ENCODE measurements around the gene BTBD9.
A peak's percentile ranks its signal among the peaks of the same experiment; 100 is the strongest.

Gene BTBD9

GRCh38 chr6:38639498-38640215 lies at the start of gene BTBD9:
TSS of gene BTBD9 (minus strand) at chr6:38639929.
- DNase-seq (ENCODE audit: low read depth): peak; percentile 35

- no peak for DNase-seq (ENCODE audit: low read depth)
These were observed 48.9 kb upstream of the BTBD9 start for GRCh38 chr6:38688579-38689087.

DNA sequence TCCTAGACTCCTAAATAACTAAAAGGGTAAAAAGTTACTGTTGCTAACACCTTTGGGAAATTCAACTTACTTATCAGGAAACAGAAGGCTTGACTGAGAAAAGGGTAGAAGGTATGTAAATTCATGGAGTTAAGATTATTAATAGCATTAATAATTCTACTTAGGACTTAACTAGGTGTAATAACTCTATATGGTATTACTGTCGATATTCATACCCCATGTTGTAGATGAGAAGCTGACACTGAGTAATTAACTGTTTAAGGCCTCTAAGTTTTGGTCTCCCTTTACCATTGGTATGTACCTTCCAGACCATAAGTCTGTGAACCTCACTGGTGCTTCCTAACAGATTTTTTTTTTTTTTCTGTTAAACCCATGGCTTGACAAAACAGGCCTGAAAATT lies 47.8 kb upstream of the BTBD9 start:
- DNase-seq (ENCODE audit: low read depth): no peak

- no peak for DNase-seq (ENCODE audit: low read depth)
These were observed 47.3 kb upstream of the BTBD9 start for GRCh38 chr6:38687043-38687353.

DNA sequence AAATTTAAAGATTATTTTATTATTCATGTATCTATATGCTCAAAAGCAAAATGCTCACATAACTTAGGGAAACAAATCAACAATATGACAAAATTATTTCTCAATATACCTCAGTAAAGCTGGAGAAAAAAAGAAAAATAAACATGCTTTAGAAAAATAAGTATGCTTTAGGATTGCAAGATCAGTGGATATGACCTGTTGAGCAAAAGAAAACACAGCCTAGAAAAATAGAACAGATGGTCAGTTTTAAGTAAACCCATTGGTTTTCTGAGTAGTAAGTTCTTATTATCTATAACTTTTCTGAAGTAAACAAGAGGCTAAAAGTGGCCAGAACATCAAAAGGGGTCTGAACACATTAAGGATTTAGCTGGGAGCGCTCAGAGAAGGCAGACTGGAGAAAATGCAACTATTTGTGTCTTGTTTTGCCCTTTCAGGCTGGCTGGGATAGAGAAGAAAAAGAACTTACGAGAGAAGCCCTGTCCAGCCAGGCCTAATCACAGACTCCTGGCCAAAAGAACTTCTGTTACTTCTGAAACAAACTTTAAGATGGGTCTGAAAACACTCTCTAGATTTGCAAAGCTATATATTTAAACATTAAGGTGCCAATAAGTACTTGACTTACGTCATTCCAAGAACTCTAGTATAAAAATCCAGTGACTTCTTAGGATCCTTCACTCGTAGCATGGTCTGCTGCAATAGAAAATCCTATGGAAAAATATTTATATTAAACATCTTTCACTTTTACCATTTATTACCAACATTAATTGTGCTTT lies 46.7 kb upstream of the BTBD9 start:
- DNase-seq (ENCODE audit: low read depth): no peak

DNA sequence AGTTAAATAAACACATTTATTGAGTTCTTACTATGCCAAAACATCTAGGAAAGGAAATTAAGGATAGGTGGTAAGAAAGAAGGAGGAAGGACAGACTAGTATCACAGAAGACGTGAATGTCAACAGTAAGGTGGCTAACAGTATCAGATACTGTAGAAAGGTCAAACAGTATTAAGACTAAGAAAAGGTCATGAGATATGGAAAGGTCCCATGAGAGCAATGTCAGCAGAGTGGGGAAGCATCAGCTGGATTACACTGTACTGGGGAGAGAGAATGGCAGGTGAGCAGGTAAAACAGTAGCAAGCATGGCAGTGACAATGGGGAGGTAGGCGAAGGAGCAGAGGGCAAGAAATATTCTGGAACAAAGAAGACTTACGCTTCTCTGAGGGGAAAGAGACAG lies 45.2 kb upstream of the BTBD9 start:
- no peak for DNase-seq (ENCODE audit: low read depth)

DNA sequence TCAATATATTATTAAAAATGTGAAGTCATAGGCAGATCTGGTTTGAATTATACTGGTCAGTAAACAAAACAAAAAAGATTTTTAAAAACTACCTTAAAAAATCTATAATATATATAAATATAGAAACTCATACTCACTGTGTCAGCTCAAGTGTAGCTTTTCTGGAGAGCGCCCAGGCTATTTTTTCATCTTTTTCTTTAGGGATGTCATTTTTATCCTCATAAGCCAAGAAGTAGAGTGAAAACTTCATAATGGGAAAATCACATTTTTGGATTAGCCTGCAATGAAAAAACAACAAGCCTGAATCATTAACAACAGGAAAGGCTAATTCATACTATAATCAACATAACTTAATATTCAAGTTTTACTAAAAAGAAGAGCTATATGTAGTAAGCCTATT lies 44.5 kb upstream of the BTBD9 start:
- DNase-seq (ENCODE audit: low read depth): no peak

GRCh38 chr6:38681850-38682249 lies 42.1 kb upstream of the BTBD9 start:
- no peak for DNase-seq (ENCODE audit: low read depth)

- no peak for DNase-seq (ENCODE audit: low read depth)
These were observed 39.9 kb upstream of the BTBD9 start for GRCh38 chr6:38679668-38680067.

DNA sequence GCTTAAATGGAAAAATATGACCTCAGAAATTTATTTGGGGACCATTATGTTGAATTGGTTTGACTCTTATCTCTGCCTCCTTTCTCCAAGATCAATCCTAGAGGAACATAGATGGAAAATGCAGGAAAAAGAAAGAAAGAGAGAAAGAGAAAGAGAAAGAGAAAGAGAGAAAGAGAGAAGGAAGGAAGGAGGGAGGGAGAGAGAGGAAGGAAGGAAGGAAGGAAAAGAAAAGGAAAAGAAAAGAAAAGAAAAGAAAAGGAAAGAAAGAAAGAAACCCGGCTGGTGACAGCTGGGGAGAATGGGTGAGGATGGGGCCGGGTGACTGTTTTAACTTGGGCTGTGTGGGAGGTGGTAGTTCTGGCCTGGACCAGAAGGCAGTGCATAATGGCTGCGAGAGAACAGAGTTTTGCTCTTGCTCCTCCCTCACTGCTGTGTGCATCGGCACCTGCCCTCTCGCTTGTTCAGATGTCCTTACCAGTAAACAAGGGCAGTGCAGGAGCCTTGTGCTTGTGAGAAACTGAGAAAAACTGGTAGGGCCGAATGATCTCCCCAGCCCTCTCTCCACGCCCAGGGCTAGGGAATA lies 38.5 kb upstream of the BTBD9 start:
- no peak for DNase-seq (ENCODE audit: low read depth)

- DNase-seq (ENCODE audit: low read depth): no peak
These were observed 37.3 kb upstream of the BTBD9 start for GRCh38 chr6:38676974-38677544.

DNA sequence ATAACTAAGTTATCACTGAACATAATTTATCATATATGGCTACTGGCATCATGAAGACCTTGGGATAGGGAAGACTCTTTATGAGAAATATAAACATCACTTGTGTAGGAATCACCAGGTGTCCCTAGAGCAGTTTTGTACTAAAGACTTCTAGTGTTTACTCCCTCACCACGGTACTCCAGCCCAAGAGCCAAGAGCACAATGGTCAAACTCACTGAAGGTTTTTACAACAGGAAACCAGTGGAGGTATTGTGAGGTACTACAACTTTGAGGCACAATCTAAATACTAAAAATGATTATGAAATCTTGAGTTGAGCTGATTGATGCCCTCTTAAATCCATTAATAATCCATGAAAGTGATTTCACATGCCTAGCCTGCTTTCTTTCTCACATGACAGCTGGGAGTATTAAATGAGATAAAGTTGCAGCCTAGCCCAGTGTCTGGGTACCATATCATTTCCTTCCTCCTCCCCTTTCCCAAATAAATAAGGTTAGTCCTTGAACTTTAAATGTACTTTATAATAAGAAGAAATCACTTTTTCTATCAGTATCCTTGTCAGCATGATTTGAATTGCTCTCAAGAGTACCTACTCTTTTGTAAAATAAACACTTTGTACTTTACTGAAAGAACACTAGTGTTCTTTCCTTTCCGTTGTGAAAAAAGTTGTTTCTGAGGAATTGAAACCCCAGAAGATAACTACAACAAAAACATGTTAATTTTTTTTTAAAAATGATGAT lies 36.7 kb upstream of the BTBD9 start:
- DNase-seq (ENCODE audit: low read depth): no peak

GRCh38 chr6:38673397-38674165 lies 33.9 kb upstream of the BTBD9 start:
- no peak for DNase-seq (ENCODE audit: low read depth)

- peak; percentile 13 for DNase-seq (ENCODE audit: low read depth)
These were observed 32.2 kb upstream of the BTBD9 start for GRCh38 chr6:38671885-38672467.

DNA sequence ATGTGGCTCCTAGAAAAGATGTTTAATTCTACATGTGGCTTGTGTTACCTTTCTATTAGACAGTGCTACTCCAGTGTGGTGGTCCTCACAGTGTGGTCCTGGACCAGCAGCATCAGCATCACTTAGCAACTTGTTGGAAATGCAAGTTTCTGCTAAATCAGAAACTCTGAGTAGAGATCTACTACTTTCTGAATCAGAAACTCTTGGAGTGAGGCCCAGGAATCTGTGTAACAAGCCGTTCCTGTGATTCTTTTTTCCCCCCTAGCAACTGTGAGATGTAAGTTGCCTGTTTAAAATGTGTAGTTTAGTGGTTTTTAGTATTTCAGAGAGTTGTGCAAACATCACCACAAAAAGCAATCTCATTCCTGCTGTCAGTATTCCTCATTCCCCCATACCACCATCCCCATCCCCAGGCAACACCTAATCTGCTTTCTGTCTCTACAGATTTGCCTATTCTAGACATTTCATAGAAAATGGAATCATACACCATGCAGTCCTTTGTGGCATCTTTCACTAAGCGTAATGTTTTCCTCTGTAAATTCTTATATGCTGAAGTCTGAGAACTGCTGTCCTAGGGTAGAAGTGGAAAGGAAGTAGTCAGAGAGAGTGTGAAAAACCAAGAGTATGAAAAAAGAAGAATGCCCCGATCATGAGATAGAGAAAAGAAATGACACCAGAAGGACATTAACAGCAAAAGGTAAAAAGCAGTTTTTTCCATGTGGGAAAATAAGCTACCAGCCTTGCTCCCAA lies 18.9 kb upstream of the BTBD9 start:
- no peak for DNase-seq (ENCODE audit: low read depth)

DNA sequence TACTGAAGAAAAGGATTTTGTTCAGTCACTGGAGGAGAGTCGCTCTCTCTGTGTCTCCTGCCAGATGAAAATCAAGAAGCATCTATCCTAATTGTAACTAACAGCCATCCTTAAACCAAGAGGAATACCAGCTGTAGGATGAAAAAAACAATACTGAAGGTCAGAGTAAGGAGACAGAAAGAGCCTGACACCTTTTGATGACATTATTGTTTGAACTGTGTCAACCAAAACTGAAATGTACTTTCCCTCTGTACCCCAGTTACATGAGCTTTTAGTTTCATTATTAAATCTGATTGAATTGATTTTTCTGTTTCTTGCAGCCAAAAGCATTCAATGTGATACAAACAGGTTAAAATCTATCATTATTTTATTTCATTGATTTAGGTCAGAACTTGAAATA lies 17.2 kb upstream of the BTBD9 start:
- no peak for DNase-seq (ENCODE audit: low read depth)

DNA sequence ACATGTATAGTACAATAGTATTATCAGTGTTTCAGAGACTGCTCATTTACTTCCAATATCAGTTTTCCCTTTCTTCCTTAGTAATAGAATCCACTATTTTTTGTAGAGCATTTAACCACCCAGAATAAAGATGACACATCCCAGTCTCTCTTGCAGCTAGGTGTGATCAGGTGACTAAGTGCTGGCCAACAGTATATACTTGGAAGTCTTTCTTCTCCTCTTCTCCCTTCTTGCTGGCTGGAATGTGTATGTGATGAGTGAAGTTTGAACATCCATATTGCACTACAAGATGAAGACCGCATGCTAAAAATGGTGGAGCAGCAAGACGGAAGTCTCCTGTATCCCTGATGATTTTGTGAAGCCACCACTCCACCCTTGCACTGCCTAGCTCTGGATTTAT lies 14.5 kb upstream of the BTBD9 start:
- DNase-seq (ENCODE audit: low read depth): no peak

GRCh38 chr6:38651121-38651784 lies 11.5 kb upstream of the BTBD9 start:
- DNase-seq (ENCODE audit: low read depth): no peak

GRCh38 chr6:38650207-38650752 lies 10.6 kb upstream of the BTBD9 start:
- no peak for DNase-seq (ENCODE audit: low read depth)
